ENCODE measurements around the gene ARHGAP22. TPM values are rescaled to one million over a fixed set of nuclear protein-coding genes. Genes with fewer than 3 reads are reported as not detected.

ARHGAP22 gene
- total RNA-seq, 1 experiment from 2014 or later = 1.8 TPM

DNA sequence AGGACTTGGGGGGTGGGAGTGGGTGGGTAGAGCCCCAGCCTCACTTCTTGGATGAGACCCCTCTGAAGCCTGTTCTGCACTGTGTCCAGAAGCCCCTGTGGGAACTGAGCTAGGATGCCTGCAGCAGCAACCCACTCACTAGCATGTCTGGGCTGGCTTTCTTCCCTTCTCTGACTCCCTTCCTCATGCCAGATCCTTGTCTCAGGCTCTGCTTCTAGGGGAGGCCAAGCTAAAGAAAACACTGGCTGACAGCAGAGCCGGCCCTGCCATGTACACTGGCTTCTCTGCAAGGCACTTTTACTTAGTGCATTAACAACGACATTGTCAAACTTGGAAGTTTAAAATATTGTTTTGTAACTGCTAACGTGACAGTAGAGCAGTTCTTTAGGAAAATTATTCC lies 50.2 kb downstream of the ARHGAP22 start:
- no peaks in the 10 kb centered on the region for H3K9me3 ChIP-seq (ENCODE audit: control insufficient read depth, insufficient read depth, low read depth, low read length)
- no peaks in the 10 kb centered on the region for H3K36me3 ChIP-seq (ENCODE audit: control insufficient read depth, insufficient read depth, low read length)
- no peaks in the 10 kb centered on the region for H3K4me1 ChIP-seq (ENCODE audit: control insufficient read depth, insufficient read depth, low read length)
- TF ChIP-seq, protein P1, sequence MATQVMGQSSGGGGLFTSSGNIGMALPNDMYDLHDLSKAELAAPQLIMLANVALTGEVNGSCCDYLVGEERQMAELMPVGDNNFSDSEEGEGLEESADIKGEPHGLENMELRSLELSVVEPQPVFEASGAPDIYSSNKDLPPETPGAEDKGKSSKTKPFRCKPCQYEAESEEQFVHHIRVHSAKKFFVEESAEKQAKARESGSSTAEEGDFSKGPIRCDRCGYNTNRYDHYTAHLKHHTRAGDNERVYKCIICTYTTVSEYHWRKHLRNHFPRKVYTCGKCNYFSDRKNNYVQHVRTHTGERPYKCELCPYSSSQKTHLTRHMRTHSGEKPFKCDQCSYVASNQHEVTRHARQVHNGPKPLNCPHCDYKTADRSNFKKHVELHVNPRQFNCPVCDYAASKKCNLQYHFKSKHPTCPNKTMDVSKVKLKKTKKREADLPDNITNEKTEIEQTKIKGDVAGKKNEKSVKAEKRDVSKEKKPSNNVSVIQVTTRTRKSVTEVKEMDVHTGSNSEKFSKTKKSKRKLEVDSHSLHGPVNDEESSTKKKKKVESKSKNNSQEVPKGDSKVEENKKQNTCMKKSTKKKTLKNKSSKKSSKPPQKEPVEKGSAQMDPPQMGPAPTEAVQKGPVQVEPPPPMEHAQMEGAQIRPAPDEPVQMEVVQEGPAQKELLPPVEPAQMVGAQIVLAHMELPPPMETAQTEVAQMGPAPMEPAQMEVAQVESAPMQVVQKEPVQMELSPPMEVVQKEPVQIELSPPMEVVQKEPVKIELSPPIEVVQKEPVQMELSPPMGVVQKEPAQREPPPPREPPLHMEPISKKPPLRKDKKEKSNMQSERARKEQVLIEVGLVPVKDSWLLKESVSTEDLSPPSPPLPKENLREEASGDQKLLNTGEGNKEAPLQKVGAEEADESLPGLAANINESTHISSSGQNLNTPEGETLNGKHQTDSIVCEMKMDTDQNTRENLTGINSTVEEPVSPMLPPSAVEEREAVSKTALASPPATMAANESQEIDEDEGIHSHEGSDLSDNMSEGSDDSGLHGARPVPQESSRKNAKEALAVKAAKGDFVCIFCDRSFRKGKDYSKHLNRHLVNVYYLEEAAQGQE (IDR thresholded peaks at IDR 0.05; ENCODE audit: insufficient read depth in 1 of 2, low read depth in 2 of 2, low read length in 1 of 2) = no peak
- TF ChIP-seq SIN3A (IDR thresholded peaks at IDR 0.05; ENCODE audit: borderline replicate concordance, insufficient read depth, low read depth, low read length) (no peak), CTCF (IDR thresholded peaks at IDR 0.05) (no peak), POLR2AphosphoS5 (IDR thresholded peaks at IDR 0.05; ENCODE audit: low read depth, low read length) (no peak)
- no peak overlapping the region for H3K4me3 ChIP-seq (ENCODE audit: low read depth in 2 of 2, low read length in 2 of 2)
- in situ Hi-C loops (cut with HindIII; ENCODE audit: low pct_unique_long_range_greater_than_20kb, low sequenced_read_pairs) (no loop called here), intact Hi-C loops (cut with micrococcal nuclease; ENCODE audit: unreplicated experiment) (no loop called here)
- ChIA-PET POLR2A (no interaction called here), CTCF (no interaction called here)
- ATAC-seq (no peak), DNase-seq (ENCODE audit: low read depth, low spot score) (no peak)
- H3K27ac ChIP-seq (ENCODE audit: low read length) = no peak overlapping the region
- no TSS peak for BruUV-seq (replicated peaks)
- H3K27me3 ChIP-seq (ENCODE audit: control insufficient read depth, insufficient read depth, low read length) = no peaks in the 10 kb centered on the region

DNA sequence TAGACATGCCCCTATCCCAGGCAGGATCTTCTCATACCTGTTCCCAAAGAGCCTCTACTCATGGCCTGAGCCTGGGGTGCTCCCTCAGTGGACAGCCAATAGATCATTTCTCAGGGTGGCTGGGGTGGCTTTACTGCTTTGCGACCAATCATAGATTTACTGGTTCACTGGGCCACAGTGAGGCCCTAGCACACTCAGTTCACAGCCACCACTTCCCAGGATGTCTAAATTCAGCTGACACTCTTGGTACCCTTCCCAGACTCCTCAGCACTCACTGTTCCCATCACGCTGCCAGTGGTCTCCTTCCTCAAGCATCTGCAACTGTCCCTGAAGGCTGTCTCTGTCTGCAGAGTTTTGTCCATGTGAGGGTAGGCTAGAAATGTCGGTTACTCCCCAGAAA lies 50.6 kb downstream of the ARHGAP22 start:
- BruUV-seq (replicated peaks) = no TSS peak
- no peak for ATAC-seq
- H3K27ac ChIP-seq (ENCODE audit: low read length) = no peak overlapping the region
- no peaks in the 10 kb centered on the region for H3K9me3 ChIP-seq (ENCODE audit: control insufficient read depth, insufficient read depth, low read depth, low read length)
- intact Hi-C loops (cut with micrococcal nuclease; ENCODE audit: unreplicated experiment) (no loop called here), in situ Hi-C loops (cut with HindIII; ENCODE audit: low pct_unique_long_range_greater_than_20kb, low sequenced_read_pairs) (no loop called here)
- no peak for DNase-seq (ENCODE audit: low read depth, low spot score)
- H3K27me3 ChIP-seq (ENCODE audit: control insufficient read depth, insufficient read depth, low read length) = no peaks in the 10 kb centered on the region
- no peak overlapping the region for H3K4me3 ChIP-seq (ENCODE audit: low read depth in 2 of 2, low read length in 2 of 2)
- no peaks in the 10 kb centered on the region for H3K36me3 ChIP-seq (ENCODE audit: control insufficient read depth, insufficient read depth, low read length)
- CTCF ChIA-PET = interaction anchor here (2.8 kb wide), 1 partner anchor 102 kb away, joined by 17 read pairs; no protein-coding TSS in a partner anchor
- TF ChIP-seq TCF7L2 (IDR thresholded peaks at IDR 0.05; ENCODE audit: low read depth, low read length) = no peak
- no peak for TF ChIP-seq CTCF (IDR thresholded peaks at IDR 0.05)
- no peak for TF ChIP-seq POLR2AphosphoS5 (IDR thresholded peaks at IDR 0.05; ENCODE audit: low read depth, low read length)
- TF ChIP-seq, protein P1 (IDR thresholded peaks at IDR 0.05; ENCODE audit: insufficient read depth in 1 of 2, low read depth in 2 of 2, low read length in 1 of 2) = no peak
- no peak for TF ChIP-seq SIN3A (IDR thresholded peaks at IDR 0.05; ENCODE audit: borderline replicate concordance, insufficient read depth, low read depth, low read length)
- POLR2A ChIA-PET = no interaction called here
- H3K4me1 ChIP-seq (ENCODE audit: control insufficient read depth, insufficient read depth, low read length) = no peaks in the 10 kb centered on the region
